Spleen (tissue), 11 donors: Measurements from ENCODE around the gene SYNGR1. TPM values are rescaled to one million over a fixed set of nuclear protein-coding genes. Genes with fewer than 3 reads are reported as not detected.
A peak's percentile ranks its signal among the peaks of the same experiment; 100 is the strongest.
"Not testable (repeated sequence)": the region's sequence is repeated elsewhere in the genome, so short reads cannot be mapped to it uniquely, and the experiment has no call there.

ENCODE experiments used
- DNase-seq: peaks from one replicate; pipeline ENCODE4 v3.0.0-alpha.2; 2020
- H3K27ac ChIP-seq, 8 donors: fragments of 200-600 bp; sonication (generic) in 7 of 8; 1 replicate in 4 of 8; 2 replicates in 4 of 8; pipeline versions ENCODE4 v1.5.0 to v1.8.0; 2016 to 2021; ENCODE audit warnings: inconsistent platforms in 4 of 8, mild to moderate bottlenecking in 4 of 8, moderate library complexity in 1 of 8
- H3K27me3 ChIP-seq, 7 donors: fragments of 200-600 bp; sonication (generic) in 6 of 7; replicated peaks in 1 of 7; 1 replicate in 4 of 7; 2 replicates in 3 of 7; pipeline versions ENCODE4 v1.5.0 to v1.8.0; 2016 to 2021; ENCODE audit warnings: inconsistent platforms in 3 of 7, mild to moderate bottlenecking in 1 of 7
- H3K36me3 ChIP-seq, 6 donors: fragments of 200-600 bp; sonication (generic) in 5 of 6; 1 replicate in 4 of 6; 2 replicates in 2 of 6; pipeline versions ENCODE4 v1.5.0 to v1.8.0; 2016 to 2021; ENCODE audit warnings: inconsistent platforms in 2 of 6
- H3K4me1 ChIP-seq, 6 donors: fragments of 200-600 bp; sonication (generic) in 5 of 6; 1 replicate in 3 of 6; 2 replicates in 3 of 6; pipeline versions ENCODE4 v1.5.0 to v1.8.0; 2016 to 2021; ENCODE audit warnings: inconsistent platforms in 3 of 6
- H3K4me3 ChIP-seq, 8 donors: fragments of 200-600 bp; sonication (generic) in 7 of 8; 1 replicate in 4 of 8; 2 replicates in 4 of 8; pipeline versions ENCODE4 v1.5.0 to v1.8.0; 2016 to 2021; ENCODE audit warnings: inconsistent platforms in 4 of 8, mild to moderate bottlenecking in 4 of 8, moderate library complexity in 2 of 8
- H3K9me3 ChIP-seq, 8 donors: fragments of 200-600 bp; sonication (generic) in 7 of 8; 1 replicate in 4 of 8; 2 replicates in 4 of 8; pipeline versions ENCODE4 v1.5.0 to v1.8.0; 2016 to 2021; ENCODE audit warnings: inconsistent platforms in 4 of 8
- POLR2A ChIP-seq, 3 donors: fragments of 450-650 bp; IDR thresholded peaks; one replicate each; pipeline ENCODE4 v1.5.1; 2017; ENCODE audit warnings: antibody characterized with exemption in 3 of 3, mild to moderate bottlenecking in 1 of 3
- POLR2AphosphoS5 ChIP-seq, 3 donors: sonication (generic); formaldehyde crosslinking; IDR thresholded peaks; one replicate each; pipeline ENCODE4 v1.5.1; 2017; ENCODE audit warnings: antibody characterized with exemption in 3 of 3
- WGBS, 5 donors: extraction: QIAGEN DNeasy Blood & Tissue Kit in 3 of 5; methylation state at CpG; one replicate each; pipeline versions ENCODE4 v1.1.5 to v1.1.7; 2013 to 2018; 5-methylcytosine and 5-hydroxymethylcytosine counted together
- intact Hi-C: fragments of 100-400 bp; cut with DNase I; formaldehyde crosslinking; loops from one replicate; pipeline ENCODE4 v1.15.0; 2023; ENCODE audit warnings: low total_unique reads
- polyA plus RNA-seq, 3 donors: library from polyadenylated mRNA; stranded (reverse); fragments of 200-250 nt; gene quantifications; one replicate each; pipeline ENCODE4 v1.2.1, GENCODE V29; 2013
- total RNA-seq, 7 donors: library from RNA; depleted of rRNA in 3 of 7; stranded (reverse); fragments of >200 nt in 3 of 7; fragmentation: NEBNext Ultra II Directional in 4 of 7; extraction: Animal tissue kit (Norgen Biotek cat#: 25700) in 4 of 7; gene quantifications; one replicate each; pipeline versions ENCODE4 v1.1.0 to v1.2.1, GENCODE V29; 2016 to 2021
- TF ChIP-seq, protein P1 (sequence below), 11 experiments: fragments of 200-600 bp in 7 of 11; fragments of 450-650 bp in 4 of 11; sonication (generic) in 4 of 11; IDR thresholded peaks in 8 of 11; conservative IDR thresholded peaks in 3 of 11; 1 replicate in 7 of 11; 2 replicates in 4 of 11; pipeline versions ENCODE4 v1.4.0 to v1.8.0; 2016 to 2021; ENCODE audit warnings: antibody characterized with exemption in 11 of 11, inconsistent platforms in 4 of 11, mild to moderate bottlenecking in 1 of 11
- donor health status: healthy with polysubstance abuse.
- donor health status: DM: no; HTN: no; CAD: no; lungs with moderate emphysema.
- donor health status: DM: no; HTN: no; CAD: no.
- donor health status: Bipolar disorder and iron deficiency.
- donor health status: healthy.
- donor health status: DM: no; HTN: no; CAD: no.
- donor health status: DM: yes; HTN: yes; CAD: no.

SYNGR1 gene
- total and polyA plus RNA-seq, 10 donors, result 8.0 to 35.1 (median 13.3) TPM

DNA sequence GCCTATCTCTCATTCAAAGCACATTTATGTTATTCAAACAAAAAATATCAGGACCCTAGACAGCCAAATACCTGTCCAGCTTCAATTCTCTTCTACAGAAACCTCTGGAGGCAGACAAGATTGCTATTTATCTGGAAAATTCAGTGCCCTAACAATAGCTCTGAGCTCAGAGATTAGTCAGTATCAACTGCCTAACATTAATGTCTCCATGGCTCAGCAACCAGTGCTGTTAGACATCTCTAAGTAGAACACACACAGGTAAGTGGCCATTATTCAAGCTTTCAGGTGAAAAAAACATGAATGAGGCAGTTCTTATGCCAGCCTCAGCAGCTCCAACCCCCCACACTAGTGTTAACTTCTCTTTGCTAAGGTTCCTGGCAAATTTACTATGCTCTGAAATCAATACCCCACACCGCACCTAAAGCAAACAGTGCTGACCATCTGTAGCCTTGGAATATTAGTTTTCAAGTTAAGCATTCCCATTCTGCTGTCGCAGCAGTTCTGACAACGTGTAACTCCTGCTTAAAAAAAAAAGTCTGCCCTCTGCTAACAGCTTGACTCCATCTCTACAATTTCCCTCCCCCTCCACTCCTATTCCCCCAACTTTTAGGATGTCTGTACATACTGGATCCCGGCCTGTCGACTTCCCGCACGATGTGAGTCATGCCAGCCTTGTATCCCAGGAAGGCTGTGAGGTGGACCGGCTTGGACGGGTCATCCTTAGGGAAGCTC, 31.9 kb upstream of the SYNGR1 start:
- no peaks in the 10 kb centered on the region for H3K9me3 ChIP-seq
- intact Hi-C loops, result loop anchor here (5.0 to 10.0 kb wide), 2 partner anchors 303 to 446 kb away; partner anchors contain the start of genes APOBEC3C and CBX6
- peaks cover 14 to 55% (median 51%) of the 10 kb centered on the region in 6 donors for H3K36me3 ChIP-seq
- no peak for DNase-seq
- peaks cover 49 to 73% (median 64%) of the 10 kb centered on the region in 6 donors for H3K4me1 ChIP-seq
- no peak for TF ChIP-seq POLR2A (IDR thresholded peaks at IDR 0.05)
- TF ChIP-seq, protein P1, sequence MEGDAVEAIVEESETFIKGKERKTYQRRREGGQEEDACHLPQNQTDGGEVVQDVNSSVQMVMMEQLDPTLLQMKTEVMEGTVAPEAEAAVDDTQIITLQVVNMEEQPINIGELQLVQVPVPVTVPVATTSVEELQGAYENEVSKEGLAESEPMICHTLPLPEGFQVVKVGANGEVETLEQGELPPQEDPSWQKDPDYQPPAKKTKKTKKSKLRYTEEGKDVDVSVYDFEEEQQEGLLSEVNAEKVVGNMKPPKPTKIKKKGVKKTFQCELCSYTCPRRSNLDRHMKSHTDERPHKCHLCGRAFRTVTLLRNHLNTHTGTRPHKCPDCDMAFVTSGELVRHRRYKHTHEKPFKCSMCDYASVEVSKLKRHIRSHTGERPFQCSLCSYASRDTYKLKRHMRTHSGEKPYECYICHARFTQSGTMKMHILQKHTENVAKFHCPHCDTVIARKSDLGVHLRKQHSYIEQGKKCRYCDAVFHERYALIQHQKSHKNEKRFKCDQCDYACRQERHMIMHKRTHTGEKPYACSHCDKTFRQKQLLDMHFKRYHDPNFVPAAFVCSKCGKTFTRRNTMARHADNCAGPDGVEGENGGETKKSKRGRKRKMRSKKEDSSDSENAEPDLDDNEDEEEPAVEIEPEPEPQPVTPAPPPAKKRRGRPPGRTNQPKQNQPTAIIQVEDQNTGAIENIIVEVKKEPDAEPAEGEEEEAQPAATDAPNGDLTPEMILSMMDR (IDR thresholded peaks at IDR 0.05 in 8 of 11, conservative IDR thresholded peaks at IDR 0.05 in 3 of 11), result no peak
- TF ChIP-seq POLR2AphosphoS5 (IDR thresholded peaks at IDR 0.05), result peak in 2 of 3 donors; percentile 12 to 19
- no peaks in the 10 kb centered on the region for H3K27me3 ChIP-seq
- WGBS, 5 donors, result 25 to 43% (median 37%) methylated on average over 8 to 9 of the region's 9 CpGs
- H3K27ac ChIP-seq, result peak overlapping the region in 5 of 8 donors; percentile 93 to 100 (median 98)
- H3K4me3 ChIP-seq, result peak overlapping the region; percentile 51 to 87 (median 61)

DNA sequence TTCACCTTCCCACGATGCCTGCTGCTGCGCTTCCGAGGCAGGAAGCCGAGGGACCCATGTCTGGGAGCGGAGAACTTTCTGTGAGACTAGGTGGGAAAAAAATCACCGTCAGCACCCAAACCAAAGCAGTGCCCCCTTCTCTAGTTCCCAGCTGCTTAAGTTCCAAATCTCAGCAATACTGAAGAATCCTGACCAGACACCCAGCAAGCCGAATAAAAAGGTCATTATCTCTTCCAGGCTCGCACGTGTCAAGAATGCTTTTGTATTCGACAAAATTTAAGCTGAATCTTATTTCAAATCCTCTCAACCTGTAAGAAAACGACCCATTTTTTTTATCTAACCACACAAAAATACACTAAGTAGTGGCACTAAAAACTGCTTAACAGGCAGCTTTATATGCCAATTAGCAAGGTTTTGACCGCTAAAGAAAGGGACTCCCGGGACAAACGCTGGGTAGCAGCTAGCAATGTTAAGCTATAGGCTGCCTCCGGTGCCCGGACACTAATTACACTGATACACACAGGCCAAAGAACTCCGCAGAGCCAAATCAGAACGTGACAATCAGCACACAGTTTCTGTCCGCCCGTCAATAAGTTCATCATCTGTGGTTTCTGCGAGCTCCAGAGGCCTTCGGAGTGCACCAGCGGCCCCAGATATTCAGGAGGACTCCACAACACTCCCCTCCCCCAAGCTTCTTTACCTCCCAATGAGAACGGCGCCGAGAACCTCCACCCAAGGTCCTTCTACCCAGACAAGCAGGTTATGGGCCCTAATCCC, 31.1 kb upstream of the SYNGR1 start:
- Histone ChIP-seq H3K36me3 (peaks cover 14 to 47% (median 43%) of the 10 kb centered on the region in 6 donors), H3K4me1 (peaks cover 46 to 66% (median 58%) of the 10 kb centered on the region in 6 donors), H3K27me3 (no peaks in the 10 kb centered on the region), H3K4me3 (peak overlapping the region; percentile 51 to 87 (median 61)), H3K27ac (peak overlapping the region; percentile 92 to 100 (median 98)), H3K9me3 (no peaks in the 10 kb centered on the region)
- DNase-seq, result no peak
- 4 to 6% (median 5%) methylated on average over 14 to 26 of the region's 26 CpGs for WGBS, 5 donors
- TF ChIP-seq POLR2AphosphoS5 (IDR thresholded peaks at IDR 0.05), result no peak
- intact Hi-C loops, result loop anchor here (5.0 to 10.0 kb wide), 2 partner anchors 304 to 446 kb away; partner anchors contain the start of genes APOBEC3C and CBX6

DNA sequence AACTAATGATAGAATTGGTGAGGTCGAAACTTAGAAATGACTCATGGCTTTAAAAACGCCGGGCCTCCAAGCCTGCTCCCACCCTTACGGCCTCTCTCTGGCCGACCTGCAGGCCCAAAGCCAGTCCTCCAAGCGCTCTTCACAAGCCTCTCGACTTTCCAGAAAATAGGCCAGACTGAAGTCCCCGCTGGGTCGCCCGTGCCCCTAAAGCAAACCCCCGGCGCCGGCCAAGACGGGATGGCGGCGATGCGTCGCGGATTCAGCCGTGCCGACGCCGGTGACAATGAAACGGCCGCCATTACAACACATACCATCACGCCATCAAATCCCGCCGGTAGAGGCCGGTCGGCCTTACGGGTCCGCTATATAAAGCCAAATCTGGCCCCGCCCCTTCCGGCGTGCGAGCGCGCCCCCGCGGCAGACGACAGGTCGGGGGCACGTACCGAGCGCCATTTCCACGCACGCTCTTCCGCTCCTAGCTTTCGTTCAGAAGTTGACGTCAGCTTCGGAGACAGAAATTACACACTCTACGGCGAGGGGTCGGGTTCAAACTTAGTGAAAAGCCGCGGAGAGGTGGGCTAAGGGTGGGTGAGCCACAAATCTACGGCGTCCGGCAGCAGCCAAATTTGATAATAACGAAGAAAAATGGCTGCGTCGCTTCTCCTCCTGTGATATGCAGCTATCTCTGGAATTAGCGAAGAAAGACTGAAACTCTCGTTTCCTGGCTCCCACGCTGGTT, 30.3 kb upstream of the SYNGR1 start, which contains the start of gene RPL3:
RPL3 (minus strand) TSS at position 340 of the 739 bp plus-strand sequence; CDS start at position 314, 26 bp downstream.
- peak within 1 kb of the TSS; percentile 92 to 100 (median 98) for H3K27ac ChIP-seq
- H3K9me3 ChIP-seq, result no peaks in the 10 kb centered on the region
- intact Hi-C loops, result loop anchor here (5.0 to 10.0 kb wide), 2 partner anchors 305 to 447 kb away; partner anchors contain the start of genes APOBEC3C and CBX6
- TF ChIP-seq POLR2A (IDR thresholded peaks at IDR 0.05), result peak; percentile 10 to 89 (median 82)
- TF ChIP-seq, protein P1 (IDR thresholded peaks at IDR 0.05 in 8 of 11, conservative IDR thresholded peaks at IDR 0.05 in 3 of 11), result peak in 10 of 11 experiments; percentile 3 to 56 (median 31)
- TF ChIP-seq POLR2AphosphoS5 (IDR thresholded peaks at IDR 0.05), result peak; percentile 98 to 100 (median 100)
- peak within 1 kb of the TSS; percentile 51 to 87 (median 61) for H3K4me3 ChIP-seq
- peaks cover 39 to 58% (median 51%) of the 10 kb centered on the region in 6 donors for H3K4me1 ChIP-seq
- DNase-seq, result peak; percentile 99
- H3K36me3 ChIP-seq, result peaks cover 9 to 40% (median 36%) of the 10 kb centered on the region in 6 donors
- no peaks in the 10 kb centered on the region for H3K27me3 ChIP-seq
- WGBS, 5 donors, result 0 to 1% (median 0%) methylated on average over 50 to 65 of the region's 65 CpGs

DNA sequence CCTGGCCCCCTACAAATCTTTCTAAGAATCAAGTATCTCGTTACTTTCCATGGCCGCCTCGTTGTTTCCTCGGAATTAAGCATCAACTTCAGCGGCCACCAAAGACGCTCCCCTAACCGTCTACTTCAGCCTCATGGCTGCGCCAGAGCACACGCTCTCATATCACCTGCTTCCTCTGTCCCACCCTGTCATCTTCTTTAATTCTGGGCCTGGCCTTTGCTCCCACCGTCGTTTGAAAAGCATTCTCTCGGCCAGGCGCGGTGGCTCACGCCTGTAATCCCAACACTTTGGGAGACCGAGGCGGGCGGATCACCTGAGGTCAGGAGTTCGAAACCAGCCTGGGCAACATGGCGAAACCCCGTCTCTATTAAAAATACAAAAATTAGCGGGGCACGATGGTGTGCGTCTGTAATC, 29.2 kb upstream of the SYNGR1 start:
- peak overlapping the region in 6 of 8 donors; percentile 51 to 87 (median 59) for H3K4me3 ChIP-seq
- H3K27me3 ChIP-seq, intact Hi-C loops, H3K9me3 ChIP-seq: not testable (repeated sequence)
- H3K36me3 ChIP-seq, result peaks cover 0 to 28% (median 24%) of the 10 kb centered on the region in 6 donors
- DNase-seq, result peak; percentile 69
- H3K4me1 ChIP-seq, result peaks cover 30 to 46% (median 40%) of the 10 kb centered on the region in 6 donors
- H3K27ac ChIP-seq, result peak overlapping the region; percentile 92 to 100 (median 98)
- 87 to 92% (median 90%) methylated on average over 24 of the region's 24 CpGs for WGBS, 5 donors
